Keratinocyte (primary cell): Measurements from ENCODE around the gene NT5C1A.

Source experiments
- CTCF ChIP-seq, 3 experiments: IDR thresholded peaks in 1 of 3; conservative IDR thresholded peaks in 1 of 3; optimal IDR thresholded peaks in 1 of 3; 2 replicates in 2 of 3; 3 replicates in 1 of 3; pipeline versions ENCODE3 to v1.5.1; 2011; ENCODE audit warnings: low read length in 3 of 3, mild to moderate bottlenecking in 3 of 3, moderate library complexity in 2 of 3, control low read depth in 1 of 3, inconsistent platforms in 1 of 3; ENCODE audit not compliant: insufficient read depth in 2 of 3; ENCODE audit errors: extremely low read depth in 1 of 3
- EZH2 ChIP-seq: IDR thresholded peaks from one replicate; pipeline ENCODE4 v1.6.1; 2012; ENCODE audit warnings: inconsistent platforms, mild to moderate bottlenecking, low read length, moderate library complexity

- TF ChIP-seq CTCF (optimal IDR thresholded peaks at IDR 0.05 in 1 of 3, IDR thresholded peaks at IDR 0.05 in 1 of 3, conservative IDR thresholded peaks at IDR 0.05 in 1 of 3; ENCODE audit: extremely low read depth in 1 of 3, insufficient read depth in 2 of 3, low read length in 3 of 3) (peak in 2 of 3 experiments; percentile 15 to 37), EZH2 (no peak)
Observed at GRCh38 chr1:39672551-39672947, 642 bp upstream of the NT5C1A start.
